Right cardiac atrium (tissue), 5 donors: Measurements from ENCODE around the gene SURF4. TPM values are rescaled to one million over a fixed set of nuclear protein-coding genes. Genes with fewer than 3 reads are reported as not detected.

Experiments
- ATAC-seq, 2 donors: fragments of 200-7000 bp; cut with Tn5 transposase; one replicate each; pipeline versions ENCODE4 v1.8.0 to v1.9.1; 2020; ENCODE audit warnings: moderate library complexity in 2 of 2, mild to moderate bottlenecking in 1 of 2
- DNase-seq, 3 donors: peaks; one replicate each; pipeline ENCODE4 v3.0.0-alpha.2; 2020
- H3K27ac ChIP-seq: one replicate; pipeline ENCODE4 v1.5.1; 2013; ENCODE audit warnings: mild to moderate bottlenecking, low read length, control low read depth, moderate library complexity
- H3K27me3 ChIP-seq: one replicate; pipeline ENCODE4 v1.6.1; 2013; ENCODE audit not compliant: control insufficient read depth, insufficient read depth
- H3K4me1 ChIP-seq: one replicate; pipeline ENCODE4 v1.6.1; 2013; ENCODE audit warnings: low read length; ENCODE audit not compliant: control insufficient read depth, insufficient read depth
- H3K4me3 ChIP-seq: one replicate; pipeline ENCODE4 v1.5.1; 2013; ENCODE audit warnings: low read length, control low read depth
- H3K9me3 ChIP-seq: one replicate; pipeline ENCODE4 v1.6.1; 2013; ENCODE audit warnings: low read length; ENCODE audit not compliant: control insufficient read depth
- WGBS: extraction: QIAGEN DNeasy Blood & Tissue Kit; methylation state at CpG from one replicate; pipeline ENCODE4 v1.1.7; 2013; 5-methylcytosine and 5-hydroxymethylcytosine counted together
- intact Hi-C, 4 donors: fragments of 100-400 bp; cut with DNase I; formaldehyde crosslinking; loops; one replicate each; pipeline versions ENCODE4 v1.11.0 to v1.14.0; 2022 to 2023
- polyA plus RNA-seq: library from polyadenylated mRNA; stranded (reverse); fragments of 200-250 nt; gene quantifications from one replicate; pipeline ENCODE4 v1.2.3, GENCODE V29; 2013
- total RNA-seq, 4 donors: library from RNA; stranded (reverse); fragmentation: NEBNext Ultra II Directional; extraction: Animal tissue kit (Norgen Biotek cat#: 25700); gene quantifications; one replicate each; pipeline ENCODE4 v1.2.1, GENCODE V29; 2021
- donor health status: healthy with polysubstance abuse.
- donor health status: DM: no; HTN: yes; CAD: no.
- donor health status: DM: no; HTN: no; CAD: no.
- donor health status: DM: no; HTN: yes; CAD: no; lungs with severe emphysema.
- donor health status: DM: yes; HTN: yes; CAD: no.

The SURF4 gene
- total and polyA plus RNA-seq, 5 donors: 67.2 to 129 (median 90.4) TPM

- intact Hi-C loops: no loop called here
- H3K9me3 ChIP-seq: no peaks in the 10 kb centered on the region
- peaks cover 27% of the 10 kb centered on the region for H3K4me1 ChIP-seq
- ATAC-seq: no peak
- no peak overlapping the region for H3K27ac ChIP-seq
- peak in 2 of 3 donors; percentile 64 to 66 for DNase-seq
- no peaks in the 10 kb centered on the region for H3K27me3 ChIP-seq
- WGBS: 59% methylated on average over 7 of the region's 7 CpGs
- no peak overlapping the region for H3K4me3 ChIP-seq
Measured at GRCh38 chr9:133372144-133372543, 3.7 kb downstream of the SURF4 start.

GRCh38 chr9:133371261-133371711, 4.6 kb downstream of the SURF4 start:
- Histone ChIP-seq H3K9me3 (no peaks in the 10 kb centered on the region), H3K4me3 (no peak overlapping the region), H3K27me3 (no peaks in the 10 kb centered on the region), H3K4me1 (peaks cover 27% of the 10 kb centered on the region), H3K27ac (peak overlapping the region; percentile 10)
- DNase-seq (peak in 1 of 3 donors; percentile 42), ATAC-seq (no peak)
- intact Hi-C loops: no loop called here
- 61% methylated on average over 12 of the region's 12 CpGs for WGBS

- Histone ChIP-seq H3K4me3 (no peak overlapping the region), H3K27me3 (no peaks in the 10 kb centered on the region), H3K27ac (no peak overlapping the region), H3K4me1 (peaks cover 27% of the 10 kb centered on the region), H3K9me3 (no peaks in the 10 kb centered on the region)
- intact Hi-C loops: no loop called here
- no peak for ATAC-seq
- DNase-seq: peak in 1 of 3 donors; percentile 25
- 70% methylated on average over 9 of the region's 9 CpGs for WGBS
Measured at GRCh38 chr9:133370685-133371084, 5.2 kb downstream of the SURF4 start.

GRCh38 chr9:133369933-133370332, 5.9 kb downstream of the SURF4 start:
- Histone ChIP-seq H3K4me1 (peaks cover 27% of the 10 kb centered on the region), H3K27ac (no peak overlapping the region), H3K27me3 (no peaks in the 10 kb centered on the region), H3K9me3 (no peaks in the 10 kb centered on the region), H3K4me3 (no peak overlapping the region)
- 86% methylated on average over 7 of the region's 7 CpGs for WGBS
- peak in 1 of 3 donors; percentile 25 for DNase-seq
- intact Hi-C loops: no loop called here
- no peak for ATAC-seq

GRCh38 chr9:133369422-133369821, 6.4 kb downstream of the SURF4 start:
- WGBS: 80% methylated on average over 6 of the region's 6 CpGs

GRCh38 chr9:133368249-133368881, 7.5 kb downstream of the SURF4 start:
- Histone ChIP-seq H3K4me1 (peaks cover 27% of the 10 kb centered on the region), H3K9me3 (no peaks in the 10 kb centered on the region), H3K27me3 (no peaks in the 10 kb centered on the region), H3K4me3 (no peak overlapping the region), H3K27ac (no peak overlapping the region)
- 64% methylated on average over 18 of the region's 18 CpGs for WGBS
- peak in 1 of 3 donors; percentile 28 for DNase-seq
- intact Hi-C loops: no loop called here
- peak in 1 of 2 donors; percentile 7 for ATAC-seq

More at GRCh38 chr9:133369422-133369821, 6.4 kb downstream of the SURF4 start:
- intact Hi-C loops: no loop called here
- no peak overlapping the region for H3K27ac ChIP-seq
- H3K4me3 ChIP-seq: no peak overlapping the region
- ATAC-seq (no peak), DNase-seq (no peak)
- peaks cover 27% of the 10 kb centered on the region for H3K4me1 ChIP-seq
- no peaks in the 10 kb centered on the region for H3K9me3 ChIP-seq
- H3K27me3 ChIP-seq: no peaks in the 10 kb centered on the region

GRCh38 chr9:133367778-133368177, 8.1 kb downstream of the SURF4 start:
- ATAC-seq: peak in 1 of 2 donors; percentile 19

GRCh38 chr9:133367221-133367620, 8.6 kb downstream of the SURF4 start:
- Histone ChIP-seq H3K27ac (no peak overlapping the region), H3K27me3 (no peaks in the 10 kb centered on the region), H3K9me3 (no peaks in the 10 kb centered on the region), H3K4me1 (peaks cover 20% of the 10 kb centered on the region), H3K4me3 (no peak overlapping the region)
- ATAC-seq: no peak
- 90% methylated on average over 22 of the region's 22 CpGs for WGBS
- intact Hi-C loops: no loop called here
- DNase-seq: peak in 1 of 3 donors; percentile 47

More at GRCh38 chr9:133367778-133368177, 8.1 kb downstream of the SURF4 start:
- Histone ChIP-seq H3K9me3 (no peaks in the 10 kb centered on the region), H3K27ac (no peak overlapping the region), H3K27me3 (no peaks in the 10 kb centered on the region), H3K4me1 (peaks cover 24% of the 10 kb centered on the region), H3K4me3 (no peak overlapping the region)
- DNase-seq: peak in 1 of 3 donors; percentile 37
- intact Hi-C loops: no loop called here
- 77% methylated on average over 10 of the region's 10 CpGs for WGBS

GRCh38 chr9:133366435-133366834, 9.4 kb downstream of the SURF4 start:
- intact Hi-C loops: no loop called here
- H3K4me3 ChIP-seq: no peak overlapping the region
- ATAC-seq (no peak), DNase-seq (peak in 1 of 3 donors; percentile 16)
- H3K9me3 ChIP-seq: no peaks in the 10 kb centered on the region
- 90% methylated on average over 11 of the region's 11 CpGs for WGBS
- no peak overlapping the region for H3K27ac ChIP-seq
- no peaks in the 10 kb centered on the region for H3K27me3 ChIP-seq
- peaks cover 16% of the 10 kb centered on the region for H3K4me1 ChIP-seq

GRCh38 chr9:133362359-133363044, 13.4 kb downstream of the SURF4 start:
- WGBS: 90% methylated on average over 15 of the region's 15 CpGs
- Histone ChIP-seq H3K9me3 (no peaks in the 10 kb centered on the region), H3K4me1 (no peaks in the 10 kb centered on the region), H3K4me3 (no peak overlapping the region), H3K27ac (no peak overlapping the region), H3K27me3 (no peaks in the 10 kb centered on the region)
- ATAC-seq (no peak), DNase-seq (peak in 1 of 3 donors; percentile 53)
- intact Hi-C loops: no loop called here

GRCh38 chr9:133361507-133362092, 14.3 kb downstream of the SURF4 start:
- no peaks in the 10 kb centered on the region for H3K27me3 ChIP-seq
- H3K4me1 ChIP-seq: peaks cover 5% of the 10 kb centered on the region
- intact Hi-C loops: no loop called here
- H3K9me3 ChIP-seq: no peaks in the 10 kb centered on the region
- H3K4me3 ChIP-seq: no peak overlapping the region
- WGBS: 77% methylated on average over 13 of the region's 13 CpGs
- ATAC-seq (no peak), DNase-seq (peak in 1 of 3 donors; percentile 16)
- H3K27ac ChIP-seq: no peak overlapping the region
